NCI-H460 (cell line): ENCODE results near the gene DTNB. TPM values are rescaled to one million over a fixed set of nuclear protein-coding genes. Genes with fewer than 3 reads are reported as not detected.
A peak's percentile ranks its signal among the peaks of the same experiment; 100 is the strongest.

Experiments
- DNase-seq: peaks from one replicate; pipeline ENCODE4 v3.0.0-alpha.2; 2016; ENCODE audit warnings: low read depth; ENCODE audit errors: extremely low read depth
- total RNA-seq: library from RNA; depleted of rRNA; stranded (reverse); fragments of >200 nt; shearing (Covaris generic); gene quantifications from 2 replicates; pipeline ENCODE4 v1.2.3, GENCODE V29; 2014

Gene DTNB
- total RNA-seq, 1 experiment from 2014 or later: 10.7 TPM

- DNase-seq: no peak
These were observed 272.7 kb downstream of the DTNB start for GRCh38 chr2:25400576-25401216.

GRCh38 chr2:25400169-25400568 is 273.2 kb downstream of the DTNB start:
- DNase-seq: no peak

GRCh38 chr2:25398534-25398933 is 274.8 kb downstream of the DTNB start:
- DNase-seq: no peak

GRCh38 chr2:25397777-25398176 is 275.6 kb downstream of the DTNB start:
- DNase-seq: no peak

GRCh38 chr2:25389161-25389560 is 284.2 kb downstream of the DTNB start:
- no peak for DNase-seq

GRCh38 chr2:25388491-25388890 is 284.9 kb downstream of the DTNB start:
- no peak for DNase-seq

- DNase-seq: no peak
These were observed 285.4 kb downstream of the DTNB start for GRCh38 chr2:25387876-25388449.

- no peak for DNase-seq
These were observed 286.2 kb downstream of the DTNB start for GRCh38 chr2:25386971-25387875.

- DNase-seq: no peak
These were observed 287.5 kb downstream of the DTNB start for GRCh38 chr2:25385910-25386309.

GRCh38 chr2:25383806-25384205 is 289.6 kb downstream of the DTNB start:
- DNase-seq: no peak

GRCh38 chr2:25381502-25381901 is 291.9 kb downstream of the DTNB start:
- DNase-seq: no peak

GRCh38 chr2:25380586-25381375 is 292.6 kb downstream of the DTNB start:
- no peak for DNase-seq

GRCh38 chr2:25380023-25380422 is 293.4 kb downstream of the DTNB start:
- no peak for DNase-seq

- no peak for DNase-seq
These were observed 293.8 kb downstream of the DTNB start for GRCh38 chr2:25379535-25379934.

GRCh38 chr2:25378731-25379490 is 294.5 kb downstream of the DTNB start:
- no peak for DNase-seq

- no peak for DNase-seq
These were observed 295.5 kb downstream of the DTNB start for GRCh38 chr2:25377822-25378421.

- DNase-seq: peak; percentile 71
These were observed 296.4 kb downstream of the DTNB start for GRCh38 chr2:25376750-25377621.

GRCh38 chr2:25375989-25376545 is 297.3 kb downstream of the DTNB start:
- DNase-seq: no peak
